DOHH2 (cell line): ENCODE results near the gene PDE4B.

Experiments used
- EZH2phosphoT487 ChIP-seq: fragments of 200-600 bp; sonication (generic); IDR thresholded peaks from 2 replicates; pipeline ENCODE4 v1.6.1; 2017; ENCODE audit warnings: borderline replicate concordance, mild to moderate bottlenecking, antibody characterized with exemption, low read length, moderate library complexity, mixed read lengths
- TF ChIP-seq, protein P1 (sequence below): fragments of 200-600 bp; sonication (generic); IDR thresholded peaks from one replicate; pipeline ENCODE4 v1.5.1; 2014; ENCODE audit warnings: antibody characterized with exemption, mild to moderate bottlenecking, low read depth, low read length; ENCODE audit not compliant: poor library complexity, severe bottlenecking

DNA sequence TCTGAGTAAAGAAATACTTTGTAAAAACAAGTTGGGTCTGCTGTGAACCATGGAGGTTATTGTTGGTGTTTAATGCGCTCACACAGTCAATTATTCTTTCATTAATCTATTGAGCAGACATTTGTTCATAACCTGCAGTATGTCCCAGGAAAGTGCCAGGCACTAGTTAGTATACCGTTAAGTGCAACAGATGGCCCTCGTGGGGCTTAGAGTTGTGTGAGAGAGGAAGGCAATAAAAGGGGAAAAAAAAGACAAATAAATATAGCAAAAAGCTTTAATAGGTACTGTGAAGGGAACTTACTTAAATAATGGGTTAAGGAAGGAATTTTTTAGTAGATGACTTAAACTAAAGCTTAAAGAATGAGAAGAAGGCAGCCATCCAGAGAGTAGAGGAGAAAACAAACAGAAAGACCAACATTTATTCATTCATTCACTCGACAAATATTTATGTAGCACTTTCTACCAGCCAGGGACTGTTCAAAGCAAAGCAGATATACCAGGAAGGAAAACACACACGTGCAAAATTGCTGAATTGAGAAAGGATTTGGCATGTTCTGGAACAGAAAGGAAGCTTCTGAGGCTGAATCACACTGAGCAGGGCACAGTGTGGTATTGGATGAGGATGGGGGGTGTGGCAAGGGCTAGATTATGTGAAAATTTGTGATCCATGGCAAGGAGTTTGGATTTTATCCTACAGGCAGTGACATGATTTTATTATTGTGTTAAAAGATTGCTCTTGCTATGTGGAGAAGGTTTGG, 445.2 kb downstream of the PDE4B start:
- TF ChIP-seq, protein P1, sequence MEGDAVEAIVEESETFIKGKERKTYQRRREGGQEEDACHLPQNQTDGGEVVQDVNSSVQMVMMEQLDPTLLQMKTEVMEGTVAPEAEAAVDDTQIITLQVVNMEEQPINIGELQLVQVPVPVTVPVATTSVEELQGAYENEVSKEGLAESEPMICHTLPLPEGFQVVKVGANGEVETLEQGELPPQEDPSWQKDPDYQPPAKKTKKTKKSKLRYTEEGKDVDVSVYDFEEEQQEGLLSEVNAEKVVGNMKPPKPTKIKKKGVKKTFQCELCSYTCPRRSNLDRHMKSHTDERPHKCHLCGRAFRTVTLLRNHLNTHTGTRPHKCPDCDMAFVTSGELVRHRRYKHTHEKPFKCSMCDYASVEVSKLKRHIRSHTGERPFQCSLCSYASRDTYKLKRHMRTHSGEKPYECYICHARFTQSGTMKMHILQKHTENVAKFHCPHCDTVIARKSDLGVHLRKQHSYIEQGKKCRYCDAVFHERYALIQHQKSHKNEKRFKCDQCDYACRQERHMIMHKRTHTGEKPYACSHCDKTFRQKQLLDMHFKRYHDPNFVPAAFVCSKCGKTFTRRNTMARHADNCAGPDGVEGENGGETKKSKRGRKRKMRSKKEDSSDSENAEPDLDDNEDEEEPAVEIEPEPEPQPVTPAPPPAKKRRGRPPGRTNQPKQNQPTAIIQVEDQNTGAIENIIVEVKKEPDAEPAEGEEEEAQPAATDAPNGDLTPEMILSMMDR = no peak
- TF ChIP-seq EZH2phosphoT487 = no peak
